ENCODE data around the gene CPT1B. TPM values are rescaled to one million over a fixed set of nuclear protein-coding genes. Genes with fewer than 3 reads are reported as not detected.

The CPT1B gene
- polyA plus RNA-seq, 3 donors: 0.18 to 66.9 TPM; not detected in 1

GRCh38 chr22:50527921-50528681 is 50.1 kb downstream of the CPT1B start:
- Histone ChIP-seq H3K27ac (ENCODE audit: low read depth in 1 of 2, low read length in 2 of 2) (peak overlapping the region; percentile 100), H4K20me1 (ENCODE audit: insufficient read depth, low read length) (peaks cover 66% of the 10 kb centered on the region), H3K4me2 (replicated peaks; ENCODE audit: extremely low read depth, low read length, poor library complexity, severe bottlenecking) (peak overlapping the region; percentile 95), H3K79me2 (ENCODE audit: insufficient read depth, low read length) (peaks cover 86% of the 10 kb centered on the region), H3K9ac (ENCODE audit: insufficient read depth, low read length, poor library complexity, severe bottlenecking) (peak overlapping the region; percentile 100), H3K27me3 (ENCODE audit: control insufficient read depth in 2 of 2, insufficient read depth in 2 of 2, low read length in 2 of 2) (no peaks in the 10 kb centered on the region), H3K36me3 (replicated peaks in 1 of 2; ENCODE audit: control insufficient read depth in 1 of 2, insufficient read depth in 2 of 2, low read length in 2 of 2) (peaks cover 27 to 34% of the 10 kb centered on the region in 2 donors), H3K4me1 (ENCODE audit: control insufficient read depth in 1 of 2, insufficient read depth in 2 of 2, low read length in 2 of 2) (peaks cover 53 to 81% of the 10 kb centered on the region in 2 donors), H3K4me3 (replicated peaks in 1 of 3; ENCODE audit: low read depth in 2 of 3, low read length in 3 of 3) (peak overlapping the region; percentile 72 to 99 (median 73)), H3K9me3 (replicated peaks in 1 of 2; ENCODE audit: control insufficient read depth in 1 of 2, insufficient read depth in 1 of 2, low read length in 2 of 2) (no peaks in the 10 kb centered on the region), H2AFZ (ENCODE audit: insufficient read depth, low read depth, low read length, poor library complexity, severe bottlenecking) (no peak overlapping the region)
- no peaks in the 10 kb centered on the region for H3K27me3 Mint-ChIP-seq (ENCODE audit: low read depth in 3 of 3)
- peaks cover 36% of the 10 kb centered on the region for H3K4me1 Mint-ChIP-seq
- H3K36me3 Mint-ChIP-seq: peaks cover 36 to 42% of the 10 kb centered on the region in 2 donors
- WGBS (ENCODE audit: insufficient coverage): 84% methylated on average over 13 of the region's 18 CpGs
- intact Hi-C loops (cut with micrococcal nuclease): loop anchor here (2.0 to 5.0 kb wide), 5 partner anchors 19 to 94 kb away; partner anchors contain the start of genes CHKB (in 2 of the 2), NCAPH2 (in 2 of the 2) and SYCE3 (in 2 of the 2)
- TF ChIP-seq, protein P1, sequence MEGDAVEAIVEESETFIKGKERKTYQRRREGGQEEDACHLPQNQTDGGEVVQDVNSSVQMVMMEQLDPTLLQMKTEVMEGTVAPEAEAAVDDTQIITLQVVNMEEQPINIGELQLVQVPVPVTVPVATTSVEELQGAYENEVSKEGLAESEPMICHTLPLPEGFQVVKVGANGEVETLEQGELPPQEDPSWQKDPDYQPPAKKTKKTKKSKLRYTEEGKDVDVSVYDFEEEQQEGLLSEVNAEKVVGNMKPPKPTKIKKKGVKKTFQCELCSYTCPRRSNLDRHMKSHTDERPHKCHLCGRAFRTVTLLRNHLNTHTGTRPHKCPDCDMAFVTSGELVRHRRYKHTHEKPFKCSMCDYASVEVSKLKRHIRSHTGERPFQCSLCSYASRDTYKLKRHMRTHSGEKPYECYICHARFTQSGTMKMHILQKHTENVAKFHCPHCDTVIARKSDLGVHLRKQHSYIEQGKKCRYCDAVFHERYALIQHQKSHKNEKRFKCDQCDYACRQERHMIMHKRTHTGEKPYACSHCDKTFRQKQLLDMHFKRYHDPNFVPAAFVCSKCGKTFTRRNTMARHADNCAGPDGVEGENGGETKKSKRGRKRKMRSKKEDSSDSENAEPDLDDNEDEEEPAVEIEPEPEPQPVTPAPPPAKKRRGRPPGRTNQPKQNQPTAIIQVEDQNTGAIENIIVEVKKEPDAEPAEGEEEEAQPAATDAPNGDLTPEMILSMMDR (IDR thresholded peaks at IDR 0.05): no peak
- H3K4me3 Mint-ChIP-seq: peak overlapping the region; percentile 91 to 95
- DNase-seq: peak in 2 of 3 donors; percentile 48 to 57
- H3K9me3 Mint-ChIP-seq: no peaks in the 10 kb centered on the region
- peak overlapping the region; percentile 94 to 100 (median 97) for H3K27ac Mint-ChIP-seq

DNA sequence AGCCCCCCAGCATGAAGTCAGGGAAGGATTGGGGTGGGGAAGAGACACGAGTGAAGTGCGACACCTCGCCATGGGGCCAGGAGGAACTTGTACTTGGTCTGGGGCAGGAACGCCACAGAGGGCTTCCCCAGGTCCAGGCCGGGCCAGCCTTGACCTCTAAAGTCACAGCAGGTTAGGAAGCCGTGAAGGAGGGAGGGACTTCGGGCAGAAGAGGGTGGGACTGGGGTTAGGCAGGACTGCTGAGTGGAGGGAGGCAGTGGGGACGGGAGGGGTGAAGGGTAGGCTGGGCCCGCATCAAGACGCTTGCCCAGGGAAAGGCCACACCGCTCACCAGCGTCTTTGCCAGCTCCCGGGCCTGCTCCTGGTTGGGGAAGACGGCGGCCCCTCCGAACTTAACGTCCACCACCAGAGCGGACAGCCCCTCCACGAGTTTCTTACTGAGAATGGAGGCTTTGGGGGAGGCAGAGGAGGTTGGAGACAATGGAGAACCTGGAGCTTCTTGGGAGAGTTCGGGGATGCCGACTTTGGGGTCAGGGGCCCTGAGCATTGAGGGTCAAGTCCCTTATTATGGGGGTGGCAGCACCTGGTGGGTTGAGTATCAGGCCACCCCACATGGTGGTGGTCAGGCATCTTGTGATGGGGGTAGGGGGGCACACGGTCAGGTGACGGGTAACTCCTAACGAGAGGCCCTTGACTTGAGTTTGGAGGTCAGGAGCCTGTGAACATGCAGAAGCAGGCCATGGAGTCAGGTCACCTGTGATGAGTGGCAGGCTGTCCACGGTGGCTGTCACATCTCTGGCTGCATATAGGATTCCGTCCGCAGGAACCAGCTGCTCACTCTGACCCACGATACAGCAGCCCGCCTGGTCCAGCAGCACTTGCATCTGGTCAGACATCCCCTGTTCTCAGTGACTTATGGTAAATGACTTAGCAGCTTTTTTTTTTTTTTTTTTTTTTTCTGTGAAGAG is 51.1 kb downstream of the CPT1B start:
- Histone ChIP-seq H3K4me2 (replicated peaks; ENCODE audit: extremely low read depth, low read length, poor library complexity, severe bottlenecking) (peak overlapping the region; percentile 95), H3K4me1 (ENCODE audit: control insufficient read depth in 1 of 2, insufficient read depth in 2 of 2, low read length in 2 of 2) (peaks cover 44 to 71% of the 10 kb centered on the region in 2 donors), H3K9me3 (replicated peaks in 1 of 2; ENCODE audit: control insufficient read depth in 1 of 2, insufficient read depth in 1 of 2, low read length in 2 of 2) (no peaks in the 10 kb centered on the region), H3K79me2 (ENCODE audit: insufficient read depth, low read length) (peaks cover 76% of the 10 kb centered on the region), H3K36me3 (replicated peaks in 1 of 2; ENCODE audit: control insufficient read depth in 1 of 2, insufficient read depth in 2 of 2, low read length in 2 of 2) (peaks cover 36 to 44% of the 10 kb centered on the region in 2 donors), H2AFZ (ENCODE audit: insufficient read depth, low read depth, low read length, poor library complexity, severe bottlenecking) (no peak overlapping the region), H4K20me1 (ENCODE audit: insufficient read depth, low read length) (peaks cover 76% of the 10 kb centered on the region), H3K27ac (ENCODE audit: low read depth in 1 of 2, low read length in 2 of 2) (peak overlapping the region; percentile 100), H3K9ac (ENCODE audit: insufficient read depth, low read length, poor library complexity, severe bottlenecking) (peak overlapping the region; percentile 100), H3K4me3 (replicated peaks in 1 of 3; ENCODE audit: low read depth in 2 of 3, low read length in 3 of 3) (peak overlapping the region; percentile 72 to 99 (median 73)), H3K27me3 (ENCODE audit: control insufficient read depth in 2 of 2, insufficient read depth in 2 of 2, low read length in 2 of 2) (no peaks in the 10 kb centered on the region)
- Mint-ChIP-seq H3K4me3 (peak overlapping the region; percentile 91 to 95), H3K9me3 (no peaks in the 10 kb centered on the region), H3K4me1 (peaks cover 30% of the 10 kb centered on the region), H3K27me3 (ENCODE audit: low read depth in 3 of 3) (no peaks in the 10 kb centered on the region), H3K27ac (peak overlapping the region; percentile 94 to 100 (median 97)), H3K36me3 (peaks cover 36 to 50% of the 10 kb centered on the region in 2 donors)
- peak; percentile 60 to 81 (median 80) for DNase-seq
- 15% methylated on average over 27 of the region's 29 CpGs for WGBS (ENCODE audit: insufficient coverage)
- TF ChIP-seq, protein P1 (IDR thresholded peaks at IDR 0.05): no peak
- intact Hi-C loops (cut with micrococcal nuclease): loop anchor here (2.0 to 5.0 kb wide), 5 partner anchors 18 to 95 kb away; partner anchors contain the start of genes CHKB (in 2 of the 2), NCAPH2 (in 2 of the 2) and SYCE3 (in 2 of the 2)

All from CD14-positive monocyte (primary cell).